Stimulated activated CD4-positive, alpha-beta T cell treated with anti-CD3 and anti-CD28 coated beads, Interleukin-1b, Interleukin-23, amount 100 ng/mL, for 24 hours (primary cell): ENCODE results near the gene CREB3L2.
"Not testable (repeated sequence)": the region's sequence is repeated elsewhere in the genome, so short reads cannot be mapped to it uniquely, and the experiment has no call there.

ENCODE experiments used
- DNase-seq, 4 experiments: peaks; one replicate each; pipeline ENCODE4 v3.0.0-alpha.2; 2020; ENCODE audit warnings: low read depth in 4 of 4, low spot score in 1 of 4

CREB3L2 gene

DNA sequence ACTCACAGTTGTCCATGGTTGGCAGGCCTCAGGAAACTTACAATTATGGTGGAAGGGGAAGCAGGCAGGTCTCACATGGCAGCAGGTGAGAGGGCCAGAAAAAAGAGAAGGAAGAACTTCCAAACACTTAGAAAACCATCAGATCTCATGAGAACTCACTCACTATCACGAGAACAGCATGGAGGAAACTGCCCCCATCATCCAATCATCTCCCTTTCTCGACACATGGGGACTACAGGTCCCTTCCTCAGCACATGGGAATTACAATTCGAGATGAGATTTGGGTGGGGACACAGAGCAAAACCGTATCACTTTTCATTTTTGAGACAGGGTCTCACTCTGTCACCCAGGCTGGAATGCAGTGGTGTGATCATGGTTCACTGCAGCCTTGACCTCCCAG, 12.3 kb upstream of the CREB3L2 start:
- DNase-seq: not testable (repeated sequence)

DNA sequence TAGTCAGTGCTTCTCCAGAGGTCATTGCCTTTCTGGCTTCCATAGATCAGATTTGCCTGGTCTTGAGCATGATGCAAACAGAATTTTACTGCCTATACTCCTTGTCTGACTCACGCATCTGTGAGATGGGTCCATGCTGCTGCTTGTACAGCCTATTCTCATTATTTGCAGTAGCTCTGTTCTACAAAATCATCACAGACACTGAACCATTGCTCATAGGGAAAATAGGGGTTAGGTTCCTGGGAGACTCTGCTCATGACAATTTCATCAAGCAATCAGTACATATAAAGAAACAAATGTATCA, 7.4 kb upstream of the CREB3L2 start:
- no peak for DNase-seq

GRCh38 chr7:138008588-138009349, 6.9 kb upstream of the CREB3L2 start:
- DNase-seq: no peak

DNA sequence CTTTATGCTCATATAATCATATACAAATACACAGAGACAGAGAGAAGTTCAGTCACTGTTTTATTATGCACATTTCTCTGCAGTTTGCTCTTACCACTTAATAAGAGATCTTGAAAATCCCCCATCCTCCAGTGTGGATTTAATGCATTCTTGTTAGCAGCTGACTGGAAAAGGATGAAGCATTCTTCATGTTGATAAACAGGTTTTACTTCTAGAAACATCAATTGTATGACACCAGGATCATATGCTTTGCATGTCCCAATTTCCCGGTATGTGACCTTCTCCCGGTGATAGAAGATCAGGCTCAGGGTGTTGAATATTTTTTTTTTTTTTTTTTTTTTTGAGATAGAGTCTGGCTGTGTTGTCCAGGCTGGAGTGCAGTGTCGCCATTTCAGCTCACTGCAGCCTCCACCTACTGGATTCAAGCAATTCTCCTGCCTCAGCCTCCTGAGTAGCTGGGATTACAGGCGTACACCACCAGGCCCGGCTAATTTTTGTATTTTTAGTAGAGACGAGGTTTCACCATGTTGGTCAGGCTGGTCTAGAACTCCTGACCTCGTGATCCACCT, 6.2 kb upstream of the CREB3L2 start:
- DNase-seq: no peak

DNA sequence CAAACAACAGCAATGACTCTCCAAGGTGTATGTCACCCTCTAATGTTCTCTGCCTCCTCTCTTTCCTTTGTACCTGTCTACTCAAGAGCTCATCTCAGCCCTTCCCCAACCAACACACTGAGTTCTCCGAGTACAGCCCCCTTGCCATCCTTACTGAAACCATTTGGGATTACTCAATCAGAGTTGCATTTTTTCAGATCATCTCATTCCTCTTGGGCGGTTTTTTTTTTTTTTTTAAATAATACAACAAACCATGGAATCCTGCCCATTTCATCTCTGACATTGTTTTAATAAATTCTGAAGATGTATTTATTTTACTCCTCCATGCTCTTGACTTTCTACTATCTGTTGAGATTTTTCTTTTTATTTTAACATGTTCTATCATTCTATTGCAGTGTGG, 4.2 kb upstream of the CREB3L2 start:
- DNase-seq: no peak

GRCh38 chr7:138004936-138005335, 3.0 kb upstream of the CREB3L2 start:
- DNase-seq: no peak

- no peak for DNase-seq
These were observed 2.2 kb upstream of the CREB3L2 start for GRCh38 chr7:138004046-138004445.

DNA sequence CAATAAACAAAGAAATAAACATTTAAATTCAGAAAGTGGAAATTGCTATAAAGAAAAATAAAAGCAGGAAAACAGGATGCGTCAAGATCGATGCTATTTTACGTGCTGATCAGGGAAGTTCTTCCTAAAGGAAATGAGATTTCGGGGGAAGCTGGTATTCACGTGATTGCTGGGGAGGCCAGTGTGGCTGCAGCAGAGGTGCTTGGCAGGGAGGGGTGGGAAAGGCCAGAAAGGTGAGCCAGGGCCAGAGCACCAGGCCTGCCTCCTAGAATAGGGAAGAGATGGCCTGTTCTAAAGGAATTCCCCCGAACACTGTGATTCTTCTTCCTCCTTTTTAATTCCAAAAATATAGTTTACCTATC, 923 bp upstream of the CREB3L2 start:
- no peak for DNase-seq

DNA sequence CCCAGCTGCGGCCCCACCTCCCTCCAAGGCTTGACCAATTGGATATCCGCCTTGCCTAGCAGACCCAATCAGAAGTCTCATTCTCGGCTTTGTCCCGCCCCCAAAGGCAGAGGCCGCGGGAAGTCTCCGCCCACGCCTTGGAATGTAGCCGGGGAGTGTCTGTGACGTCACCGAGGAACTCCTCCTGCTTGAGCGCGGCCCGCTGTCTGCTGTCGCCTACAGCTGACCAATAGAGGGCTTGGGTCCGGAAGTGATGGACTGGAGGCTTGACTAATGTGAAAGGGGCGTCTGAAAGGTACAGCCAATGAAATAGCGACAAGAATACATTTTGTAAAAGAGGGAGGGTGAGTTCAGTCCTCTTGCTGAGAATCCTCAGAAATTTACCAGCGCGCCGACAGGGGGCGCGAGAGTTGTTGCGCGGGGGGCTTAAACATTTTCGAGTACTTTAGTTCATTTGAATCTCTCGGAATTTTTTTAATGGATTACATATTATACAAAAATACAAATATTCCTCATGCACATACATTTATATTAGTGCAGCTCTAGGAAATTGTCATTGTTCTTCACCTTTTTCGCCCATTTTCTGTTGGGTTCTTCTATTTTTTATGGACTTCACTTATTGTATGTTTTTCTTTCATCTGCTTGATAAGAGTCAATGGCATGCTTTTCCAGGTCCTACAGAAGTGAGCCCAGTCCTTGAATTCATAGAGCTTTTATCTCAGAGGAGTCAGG, 376 bp upstream of the CREB3L2 start:
- peak; percentile 95 to 97 (median 96) for DNase-seq

- no peak for DNase-seq
These were observed 1.7 kb downstream of the CREB3L2 start for GRCh38 chr7:138000081-138000701.

GRCh38 chr7:137999496-138000080, 2.3 kb downstream of the CREB3L2 start:
- no peak for DNase-seq

DNA sequence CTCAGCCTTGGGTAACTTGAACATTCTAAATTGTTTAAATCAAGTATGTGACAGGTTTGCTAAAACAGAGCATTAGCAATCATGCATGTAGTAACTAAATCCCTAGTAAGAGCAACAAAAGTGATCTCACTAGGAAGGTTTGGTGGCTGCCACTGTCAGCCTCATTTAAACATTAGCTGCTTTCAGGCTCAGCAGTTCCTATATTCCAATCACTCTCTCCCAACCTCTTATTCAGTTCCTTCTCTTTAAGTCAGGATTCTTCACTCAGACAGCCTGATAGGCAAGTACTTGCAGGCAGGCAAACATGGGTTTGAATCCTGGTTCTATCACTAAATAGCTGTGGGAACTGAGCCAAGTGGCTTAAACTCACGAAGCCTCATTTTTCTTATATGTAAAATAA, 3.6 kb downstream of the CREB3L2 start:
- no peak for DNase-seq

- no peak for DNase-seq
These were observed 5.0 kb downstream of the CREB3L2 start for GRCh38 chr7:137996871-137997270.

DNA sequence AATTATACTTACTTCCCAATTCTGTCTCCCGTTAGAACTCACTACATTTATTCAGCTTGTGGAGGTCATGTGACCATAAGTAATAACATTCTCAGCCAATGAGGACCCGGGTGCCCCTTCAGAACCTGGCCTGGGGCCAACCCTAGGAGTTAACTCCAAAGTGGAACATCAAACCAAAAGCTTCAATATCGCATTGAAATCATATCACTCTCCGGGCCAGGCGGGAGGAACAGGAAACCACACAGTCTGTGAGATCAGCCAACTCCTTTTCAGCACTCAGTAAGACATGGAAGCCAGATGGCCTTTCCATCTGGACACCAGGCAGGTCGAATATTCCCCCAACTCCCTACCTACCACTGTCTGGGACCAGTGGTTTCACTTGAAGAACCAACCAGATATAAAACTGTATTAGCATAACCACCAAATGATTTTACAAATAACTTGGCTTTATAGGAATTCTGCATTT, 5.5 kb downstream of the CREB3L2 start:
- DNase-seq: no peak

DNA sequence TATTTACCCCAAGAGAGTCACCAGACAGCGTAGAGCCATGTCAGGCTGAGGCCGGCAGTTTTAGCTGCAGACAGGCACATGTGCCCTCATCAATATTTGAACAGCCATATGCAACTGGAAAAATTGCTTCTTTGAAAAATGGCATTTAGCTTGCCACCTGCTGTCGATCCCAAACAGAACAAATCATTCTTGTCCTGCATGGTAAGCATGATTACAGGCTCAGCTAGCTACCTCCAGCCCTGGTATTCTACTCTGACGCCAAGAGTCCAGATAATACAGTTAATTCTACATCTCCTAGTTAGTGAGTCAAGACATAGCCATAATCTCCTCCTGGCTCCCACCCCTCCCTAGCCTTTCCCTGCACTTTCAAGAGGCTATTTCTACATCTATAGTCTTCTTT, 7.7 kb downstream of the CREB3L2 start:
- DNase-seq: no peak

GRCh38 chr7:137993395-137993743, 8.5 kb downstream of the CREB3L2 start:
- no peak for DNase-seq

DNA sequence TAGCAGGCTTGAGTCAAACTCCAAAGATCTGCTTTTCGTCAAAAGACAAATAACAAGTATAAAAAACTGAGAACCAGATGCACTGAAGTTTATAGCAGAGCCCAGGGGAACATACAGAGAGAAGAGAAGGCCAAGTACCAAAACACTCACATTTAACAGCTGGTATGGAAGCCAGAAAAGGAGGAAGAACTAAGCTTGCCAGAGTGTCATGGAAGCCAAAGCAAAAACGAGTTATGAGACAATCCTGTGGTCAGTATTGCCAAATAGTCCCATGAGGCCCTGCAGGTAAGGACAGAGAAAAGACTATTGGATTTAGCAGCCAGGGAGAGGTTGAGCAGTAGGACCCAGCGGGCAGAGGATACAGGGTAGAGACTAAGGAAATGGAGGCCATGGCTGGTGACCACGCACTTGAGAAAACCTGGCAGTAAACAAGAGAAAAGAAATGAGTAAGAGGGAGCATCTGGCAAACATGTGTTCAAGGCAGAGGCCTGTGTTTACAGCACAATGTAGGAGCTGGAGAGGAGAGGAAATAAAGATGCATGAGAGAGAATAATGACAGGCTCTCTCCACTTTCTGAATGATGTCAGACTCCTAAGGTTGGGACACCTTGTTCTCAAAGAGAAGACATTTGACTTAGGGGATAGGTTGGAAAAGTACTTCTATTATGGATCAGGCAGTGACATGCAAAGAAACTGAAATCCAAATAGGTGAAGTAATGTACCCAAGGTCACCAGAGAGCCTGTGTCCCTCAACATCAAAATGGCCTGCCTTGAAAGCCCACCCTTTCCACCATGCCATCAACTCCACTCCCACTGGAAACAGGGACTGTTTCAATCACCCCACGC, 9.1 kb downstream of the CREB3L2 start:
- DNase-seq: no peak

DNA sequence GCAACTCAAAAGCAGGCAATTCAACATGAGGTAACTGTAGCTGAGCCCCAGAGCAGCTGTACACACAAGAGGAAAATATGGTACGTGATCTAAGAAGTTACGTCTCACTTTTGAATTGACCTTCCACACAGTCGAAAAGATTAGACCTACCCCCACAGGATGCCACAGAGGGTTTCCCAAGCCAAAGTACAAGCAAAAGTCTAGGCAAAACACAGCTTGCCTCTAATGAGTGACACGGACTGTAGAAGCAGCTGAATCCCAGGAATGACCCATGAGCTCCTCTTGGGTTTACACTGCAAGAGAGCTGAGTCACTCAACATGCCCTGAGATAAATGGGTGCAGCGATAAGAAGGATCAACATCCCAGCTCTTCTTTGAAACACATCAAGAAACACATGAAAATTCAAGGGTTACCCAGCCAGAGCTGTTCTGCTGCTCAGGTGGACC, 9.8 kb downstream of the CREB3L2 start:
- no peak for DNase-seq

DNA sequence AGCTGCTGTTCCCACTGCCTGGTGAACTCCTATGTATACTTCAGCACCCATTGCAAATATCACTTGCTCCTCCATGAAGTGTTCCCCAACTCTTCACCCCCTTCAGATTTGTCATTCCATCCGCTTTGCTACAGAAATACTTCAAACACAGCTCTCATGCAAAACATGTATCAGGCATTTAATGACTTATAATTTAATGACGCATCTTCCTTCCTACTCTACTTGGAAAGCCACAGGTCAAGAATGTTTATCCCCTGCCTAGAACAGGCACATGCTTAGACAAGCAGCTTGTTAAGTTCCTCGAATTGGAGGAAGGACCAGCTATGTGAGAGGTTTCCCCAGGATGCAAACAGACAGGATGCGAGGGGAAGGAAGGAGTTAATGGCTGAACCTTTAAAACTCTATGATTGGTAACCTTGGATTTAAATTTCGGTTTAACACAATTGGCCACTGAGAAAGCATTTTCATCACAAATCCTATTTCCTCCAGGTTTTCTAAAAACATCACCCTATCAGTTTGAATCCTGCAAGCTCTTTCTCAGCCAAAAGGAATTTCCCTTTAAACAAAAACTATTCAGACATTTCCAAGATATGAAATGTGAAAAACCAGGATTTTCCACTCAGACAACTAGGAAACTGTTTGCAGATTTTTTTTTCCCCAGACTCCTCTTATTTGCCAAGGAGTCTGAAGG, 11.5 kb downstream of the CREB3L2 start:
- DNase-seq: no peak

- DNase-seq: no peak
These were observed 12.3 kb downstream of the CREB3L2 start for GRCh38 chr7:137989590-137989989.
